ENCODE results near the gene DDX24. TPM values are rescaled to one million over a fixed set of nuclear protein-coding genes. Genes with fewer than 3 reads are reported as not detected.

Gene DDX24
- total RNA-seq = 103 and 143 TPM in 2 replicates
- 192 and 244 TPM in 2 replicates for polyA plus RNA-seq
- 157 and 176 TPM in 2 replicates for polyA plus RNA-seq (2012)
- polyA minus RNA-seq (ENCODE audit: low replicate concordance) = 64.4 and 89.6 TPM in 2 replicates

GRCh38 chr14:94080621-94081385, at the start of gene DDX24, which contains the start of gene IFI27L1:
Gene DDX24 (minus strand): TSS chr14:94081202. CDS start chr14:94079742, 1,460 bp downstream.
Gene IFI27L1 (plus strand): TSS chr14:94081310. CDS start chr14:94096938, 15,628 bp downstream.
- peak within 1 kb of the TSS; percentile 86 for H3K4me2 ChIP-seq (ENCODE audit: extremely low read depth, insufficient read depth, low read length)
- peaks cover 11% of the 10 kb centered on the region for H3K4me1 ChIP-seq (ENCODE audit: control insufficient read depth, extremely low read depth, insufficient read depth, low read length)
- H3K27ac ChIP-seq (ENCODE audit: insufficient read depth, low read length) = peak within 1 kb of the TSS; percentile 98

GRCh38 chr14:94129758-94130414, 48.9 kb upstream of the DDX24 start:
- H2AFZ ChIP-seq (ENCODE audit: low read length) = peak overlapping the region; percentile 12
- peak; percentile 53 to 60 for DNase-seq (ENCODE audit: low read depth in 2 of 2)

More at GRCh38 chr14:94080621-94081385, at the start of gene DDX24, which contains the start of gene IFI27L1:
- H3K9ac ChIP-seq (ENCODE audit: insufficient read depth, low read length) = peak within 1 kb of the TSS; percentile 97
- H3K27me3 ChIP-seq (ENCODE audit: control insufficient read depth, insufficient read depth, low read length) = no peaks in the 10 kb centered on the region
- peak within 1 kb of the TSS; percentile 86 to 99 (median 98) for H3K4me3 ChIP-seq (replicated peaks in 1 of 4; ENCODE audit: control extremely low read depth in 1 of 4, insufficient read depth in 1 of 4, low read depth in 3 of 4, low read length in 4 of 4)
- peaks cover 57% of the 10 kb centered on the region for H3K79me2 ChIP-seq (ENCODE audit: control insufficient read depth, insufficient read depth, low read length)
- no peak for TF ChIP-seq CTCF (conservative IDR thresholded peaks at IDR 0.05 in 1 of 2, IDR thresholded peaks at IDR 0.05 in 1 of 2; ENCODE audit: low read depth in 1 of 2, low read length in 2 of 2)
- H4K20me1 ChIP-seq (ENCODE audit: control insufficient read depth, extremely low read depth, insufficient read depth, low read length) = no peaks in the 10 kb centered on the region
- H3K9me3 ChIP-seq (ENCODE audit: control insufficient read depth, insufficient read depth, low read depth, low read length) = no peaks in the 10 kb centered on the region
- H2AFZ ChIP-seq (ENCODE audit: low read length) = peak within 1 kb of the TSS; percentile 94
- H3K36me3 ChIP-seq (ENCODE audit: control insufficient read depth, insufficient read depth, low read length) = peaks cover 9% of the 10 kb centered on the region
- peak; percentile 92 to 93 for DNase-seq (ENCODE audit: low read depth in 2 of 2)

GRCh38 chr14:94129111-94129757, 48.2 kb upstream of the DDX24 start, which contains the start of gene IFI27L2:
Gene IFI27L2 (minus strand): TSS chr14:94129604. CDS start chr14:94129564, 40 bp downstream.
- peak within 1 kb of the TSS; percentile 43 to 93 (median 74) for H3K4me3 ChIP-seq (replicated peaks in 1 of 4; ENCODE audit: control extremely low read depth in 1 of 4, insufficient read depth in 1 of 4, low read depth in 3 of 4, low read length in 4 of 4)
- H3K27me3 ChIP-seq (ENCODE audit: control insufficient read depth, insufficient read depth, low read length) = no peaks in the 10 kb centered on the region
- H2AFZ ChIP-seq (ENCODE audit: low read length) = peak within 1 kb of the TSS; percentile 69
- peaks cover 8% of the 10 kb centered on the region for H3K36me3 ChIP-seq (ENCODE audit: control insufficient read depth, insufficient read depth, low read length)
- peak within 1 kb of the TSS; percentile 60 for H3K27ac ChIP-seq (ENCODE audit: insufficient read depth, low read length)
- H3K4me2 ChIP-seq (ENCODE audit: extremely low read depth, insufficient read depth, low read length) = peak within 1 kb of the TSS; percentile 61
- peak within 1 kb of the TSS; percentile 63 for H3K9ac ChIP-seq (ENCODE audit: insufficient read depth, low read length)
- H4K20me1 ChIP-seq (ENCODE audit: control insufficient read depth, extremely low read depth, insufficient read depth, low read length) = no peaks in the 10 kb centered on the region
- TF ChIP-seq CTCF (conservative IDR thresholded peaks at IDR 0.05 in 1 of 2, IDR thresholded peaks at IDR 0.05 in 1 of 2; ENCODE audit: low read depth in 1 of 2, low read length in 2 of 2) = peak; percentile 22
- no peak for TF ChIP-seq EZH2 (IDR thresholded peaks at IDR 0.05; ENCODE audit: low read length, missing control alignments)
- H3K79me2 ChIP-seq (ENCODE audit: control insufficient read depth, insufficient read depth, low read length) = no peaks in the 10 kb centered on the region
- no peaks in the 10 kb centered on the region for H3K4me1 ChIP-seq (ENCODE audit: control insufficient read depth, extremely low read depth, insufficient read depth, low read length)
- DNase-seq (ENCODE audit: low read depth in 2 of 2) = peak; percentile 74 to 85
- H3K9me3 ChIP-seq (ENCODE audit: control insufficient read depth, insufficient read depth, low read depth, low read length) = no peaks in the 10 kb centered on the region

More at GRCh38 chr14:94129758-94130414, 48.9 kb upstream of the DDX24 start:
- H4K20me1 ChIP-seq (ENCODE audit: control insufficient read depth, extremely low read depth, insufficient read depth, low read length) = no peaks in the 10 kb centered on the region
- no peaks in the 10 kb centered on the region for H3K79me2 ChIP-seq (ENCODE audit: control insufficient read depth, insufficient read depth, low read length)
- no peak overlapping the region for H3K9ac ChIP-seq (ENCODE audit: insufficient read depth, low read length)
- TF ChIP-seq EZH2 (IDR thresholded peaks at IDR 0.05; ENCODE audit: low read length, missing control alignments) = no peak
- peak overlapping the region; percentile 42 for H3K4me2 ChIP-seq (ENCODE audit: extremely low read depth, insufficient read depth, low read length)
- H3K27me3 ChIP-seq (ENCODE audit: control insufficient read depth, insufficient read depth, low read length) = no peaks in the 10 kb centered on the region
- H3K4me3 ChIP-seq (replicated peaks in 1 of 4; ENCODE audit: control extremely low read depth in 1 of 4, insufficient read depth in 1 of 4, low read depth in 3 of 4, low read length in 4 of 4) = peak overlapping the region; percentile 43 to 93 (median 74)
- H3K9me3 ChIP-seq (ENCODE audit: control insufficient read depth, insufficient read depth, low read depth, low read length) = no peaks in the 10 kb centered on the region
- H3K4me1 ChIP-seq (ENCODE audit: control insufficient read depth, extremely low read depth, insufficient read depth, low read length) = no peaks in the 10 kb centered on the region
- H3K36me3 ChIP-seq (ENCODE audit: control insufficient read depth, insufficient read depth, low read length) = peaks cover 8% of the 10 kb centered on the region
- no peak overlapping the region for H3K27ac ChIP-seq (ENCODE audit: insufficient read depth, low read length)

Data from fibroblast of lung (primary cell).